Measurements from ENCODE around the gene ZBTB38. TPM values are rescaled to one million over a fixed set of nuclear protein-coding genes. Genes with fewer than 3 reads are reported as not detected.

ZBTB38 gene
- polyA plus RNA-seq, 1 experiment, result 97.1 TPM

- POLR2A ChIA-PET, result interaction anchor here (0.9 to 1.5 kb wide), 9 partner anchors 12 to 46 kb away, joined by 3 to 12 read pairs (median 6); partner anchors contain the start of gene ZBTB38
- peak overlapping the region; percentile 5; the same call in 1 of the 2 replicates for H3K4me3 ChIP-seq (ENCODE audit: low read depth, low read length)
These were observed 44.6 kb downstream of the ZBTB38 start for GRCh38 chr3:141412936-141413354.

DNA sequence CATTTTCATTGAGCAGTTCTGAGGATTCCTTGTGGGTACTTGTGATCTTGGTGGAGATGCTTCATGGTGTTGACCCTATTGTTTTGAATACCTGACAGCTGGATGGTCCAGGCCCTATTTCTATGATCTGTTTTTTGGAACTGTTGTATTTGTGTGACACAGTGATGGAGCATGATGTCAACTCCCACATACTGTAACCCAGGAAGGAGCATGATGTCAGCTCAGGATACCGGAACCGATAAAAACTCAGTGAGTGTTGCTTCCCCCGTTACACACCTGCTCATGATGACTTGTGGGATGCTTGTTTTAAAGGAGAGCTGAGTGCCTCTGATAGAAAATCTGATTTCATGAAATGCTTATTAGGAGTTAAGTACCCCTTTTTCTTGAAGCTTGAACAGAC, 45.1 kb downstream of the ZBTB38 start:
- Histone ChIP-seq H3K27me3 (ENCODE audit: control insufficient read depth, insufficient read depth, low read length) (no peaks in the 10 kb centered on the region), H3K4me3 (ENCODE audit: low read depth, low read length) (no peak overlapping the region), H3K9me3 (ENCODE audit: control insufficient read depth, insufficient read depth, low read length) (no peaks in the 10 kb centered on the region; the same call in 1 of the 2 replicates), H3K27ac (ENCODE audit: low read depth, low read length) (peak overlapping the region; percentile 94)
- ChIA-PET CTCF (interaction anchor here (1.5 to 2.4 kb wide), 5 partner anchors 13 to 109 kb away, joined by 5 to 18 read pairs (median 8); no protein-coding TSS in a partner anchor), POLR2A (interaction anchor here (0.6 to 1.5 kb wide), 4 partner anchors 11 to 30 kb away, joined by 3 to 12 read pairs (median 3); no protein-coding TSS in a partner anchor)
- DNase-seq (ENCODE audit: low read depth, low spot score), result no peak
- TF ChIP-seq CTCF (IDR thresholded peaks at IDR 0.05; ENCODE audit: low read depth, low read length), result no peak

More at GRCh38 chr3:141412936-141413354, 44.6 kb downstream of the ZBTB38 start:
- DNase-seq (ENCODE audit: low read depth, low spot score), result peak; percentile 66
- Histone ChIP-seq H3K9me3 (ENCODE audit: control insufficient read depth, insufficient read depth, low read length) (no peaks in the 10 kb centered on the region), H3K27ac (ENCODE audit: low read depth, low read length) (peak overlapping the region; percentile 94), H3K27me3 (ENCODE audit: control insufficient read depth, insufficient read depth, low read length) (no peaks in the 10 kb centered on the region)
- CTCF ChIA-PET, result interaction anchor here (1.1 to 2.4 kb wide), 11 partner anchors 11 to 110 kb away, joined by 3 to 18 read pairs (median 5); no protein-coding TSS in a partner anchor
- no peak for TF ChIP-seq CTCF (IDR thresholded peaks at IDR 0.05; ENCODE audit: low read depth, low read length)

DNA sequence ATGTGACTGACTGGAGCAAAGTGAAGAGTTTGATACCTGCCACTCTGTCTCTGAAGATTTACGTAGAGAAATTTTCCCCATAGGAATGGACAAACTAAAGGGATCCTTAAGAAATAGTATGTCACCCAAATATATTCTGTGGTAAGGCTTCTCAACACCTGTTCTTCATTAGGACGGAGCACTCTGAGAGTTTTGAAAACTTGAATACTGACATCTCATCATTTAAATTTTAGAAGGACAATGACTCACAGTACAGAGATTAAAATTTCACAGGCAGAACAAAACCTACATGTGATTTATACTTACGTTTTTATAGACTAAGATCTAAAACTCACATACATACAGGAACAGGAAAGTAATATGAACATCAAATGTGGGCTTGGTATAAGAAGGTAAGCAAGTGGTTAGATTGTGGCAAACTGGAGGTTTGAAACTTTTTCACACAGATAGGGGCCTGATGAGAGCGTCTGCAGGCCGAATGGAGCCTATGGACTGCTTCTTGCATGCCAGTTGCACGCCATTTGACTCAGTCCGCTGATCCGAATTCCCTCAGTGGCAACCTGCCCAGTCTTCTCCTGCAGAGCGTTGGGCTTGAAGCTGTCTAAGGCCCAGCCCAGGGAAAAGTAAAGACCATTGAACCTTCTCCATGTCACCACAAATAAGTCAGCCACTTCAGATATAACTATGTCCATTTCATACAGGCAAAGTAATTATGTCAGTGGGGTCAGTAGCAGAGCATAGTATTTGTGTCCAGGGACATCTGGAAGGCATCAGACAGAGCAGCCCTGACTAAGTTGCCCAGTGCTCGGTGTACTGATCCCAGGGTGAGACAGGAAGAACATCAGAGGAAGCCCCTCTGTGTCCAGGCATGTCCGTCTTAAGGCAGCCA, 45.7 kb downstream of the ZBTB38 start:
- H3K27ac ChIP-seq (ENCODE audit: low read depth, low read length), result peak overlapping the region; percentile 94
- no peaks in the 10 kb centered on the region for H3K27me3 ChIP-seq (ENCODE audit: control insufficient read depth, insufficient read depth, low read length)
- H3K9me3 ChIP-seq (ENCODE audit: control insufficient read depth, insufficient read depth, low read length), result no peaks in the 10 kb centered on the region; the same call in 1 of the 2 replicates
- ChIA-PET CTCF (interaction anchor here (1.5 to 2.4 kb wide), 4 partner anchors 12 to 109 kb away, joined by 5 to 12 read pairs (median 6); no protein-coding TSS in a partner anchor), POLR2A (interaction anchor here (0.6 to 1.3 kb wide), 3 partner anchors 11 to 30 kb away, joined by 3 read pairs; no protein-coding TSS in a partner anchor)
- H3K4me3 ChIP-seq (ENCODE audit: low read depth, low read length), result no peak overlapping the region
- DNase-seq (ENCODE audit: low read depth, low spot score), result no peak
- TF ChIP-seq CTCF (IDR thresholded peaks at IDR 0.05; ENCODE audit: low read depth, low read length), result no peak

DNA sequence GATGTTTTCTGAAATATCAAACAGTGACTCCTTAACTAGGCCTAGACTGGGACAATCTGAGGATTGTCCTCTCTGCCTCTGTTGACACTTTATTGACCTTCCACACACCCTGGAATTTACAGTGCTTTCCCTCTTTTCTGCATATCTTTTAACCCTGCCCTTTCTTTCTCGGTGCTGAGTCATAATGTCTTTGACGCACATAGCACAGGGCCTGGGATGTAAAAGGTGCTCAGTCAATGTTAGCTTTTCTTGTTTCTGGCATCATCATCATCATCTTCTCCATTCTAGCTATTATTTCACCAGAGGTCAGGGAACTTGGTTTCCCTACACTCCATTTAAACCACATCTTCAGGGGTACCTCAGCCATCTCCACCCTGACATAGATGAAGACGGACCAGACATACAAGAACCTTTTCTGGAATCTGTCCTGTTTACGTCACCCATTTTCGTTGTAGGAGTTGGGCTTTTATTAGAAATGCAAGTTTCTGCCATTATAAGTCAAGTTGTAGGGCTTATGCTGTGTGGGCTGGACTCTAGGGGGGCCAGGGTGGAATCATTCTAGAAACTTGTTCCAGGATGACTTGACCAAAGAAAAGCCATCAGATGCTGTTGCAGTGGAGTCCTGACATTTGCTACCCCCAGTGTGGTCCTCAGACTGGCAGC, 46.6 kb downstream of the ZBTB38 start:
- no peak overlapping the region for H3K4me3 ChIP-seq (ENCODE audit: low read depth, low read length)
- no peak for DNase-seq (ENCODE audit: low read depth, low spot score)
- ChIA-PET POLR2A (no interaction called here), CTCF (interaction anchor here (2.0 kb wide), 1 partner anchor 11 kb away, joined by 5 read pairs; no protein-coding TSS in a partner anchor)
- H3K9me3 ChIP-seq (ENCODE audit: control insufficient read depth, insufficient read depth, low read length), result no peaks in the 10 kb centered on the region; the same call in 1 of the 2 replicates
- no peak for TF ChIP-seq CTCF (IDR thresholded peaks at IDR 0.05; ENCODE audit: low read depth, low read length)
- peak overlapping the region; percentile 59 for H3K27ac ChIP-seq (ENCODE audit: low read depth, low read length)
- no peaks in the 10 kb centered on the region for H3K27me3 ChIP-seq (ENCODE audit: control insufficient read depth, insufficient read depth, low read length)
